MM.1S (cell line): ENCODE data around the gene LACTB.

ENCODE experiments used
- DNase-seq: peaks from one replicate; pipeline ENCODE4 v3.0.0-alpha.2; 2015
- H2AFZ ChIP-seq: fragments of 300-600 bp; sonication (generic); 2 replicates; pipeline ENCODE4 v1.6.0; 2016; ENCODE audit warnings: antibody characterized with exemption, low read length
- H3F3A ChIP-seq: fragments of 300-600 bp; sonication (generic); 2 replicates; pipeline ENCODE4 v1.6.1; 2016; ENCODE audit warnings: mild to moderate bottlenecking, antibody characterized with exemption, low read length, moderate library complexity, mixed read lengths; ENCODE audit not compliant: insufficient read depth
- H3K27ac ChIP-seq: fragments of 300-600 bp; sonication (generic); 2 replicates; pipeline ENCODE4 v1.5.1; 2016; ENCODE audit warnings: mild to moderate bottlenecking, low read length
- H3K27me3 ChIP-seq: fragments of 300-600 bp; sonication (generic); replicated peaks from 2 replicates; pipeline ENCODE4 v1.6.0; 2016; ENCODE audit warnings: low read length; ENCODE audit not compliant: insufficient read depth
- H3K36me3 ChIP-seq: fragments of 300-600 bp; sonication (generic); replicated peaks from 2 replicates; pipeline ENCODE4 v1.6.1; 2016; ENCODE audit warnings: mild to moderate bottlenecking, low read length, mixed read lengths; ENCODE audit not compliant: insufficient read depth
- H3K4me1 ChIP-seq: fragments of 300-600 bp; sonication (generic); 2 replicates; pipeline ENCODE4 v1.6.1; 2016; ENCODE audit warnings: low read length, mixed read lengths
- H3K4me2 ChIP-seq: fragments of 300-600 bp; sonication (generic); 2 replicates; pipeline ENCODE4 v1.6.0; 2016; ENCODE audit warnings: low read depth, low read length
- H3K4me3 ChIP-seq: fragments of 300-600 bp; sonication (generic); 2 replicates; pipeline ENCODE4 v1.5.1; 2016; ENCODE audit warnings: low read length, mixed read lengths
- H3K79me2 ChIP-seq: fragments of 300-600 bp; sonication (generic); 2 replicates; pipeline ENCODE4 v1.6.1; 2016; ENCODE audit warnings: mixed run types, low read length, mixed read lengths
- H3K9ac ChIP-seq: fragments of 300-600 bp; sonication (generic); 2 replicates; pipeline ENCODE4 v1.6.1; 2016; ENCODE audit warnings: low read length, mixed read lengths
- H3K9me2 ChIP-seq: fragments of 300-600 bp; sonication (generic); replicated peaks from 2 replicates; pipeline ENCODE4 v1.6.1; 2016; ENCODE audit warnings: mild to moderate bottlenecking, low read length, mixed read lengths; ENCODE audit not compliant: insufficient read depth
- H3K9me3 ChIP-seq: fragments of 300-600 bp; sonication (generic); replicated peaks from 2 replicates; pipeline ENCODE4 v1.6.1; 2016; ENCODE audit warnings: mild to moderate bottlenecking, low read length, mixed read lengths; ENCODE audit not compliant: insufficient read depth
- H4K20me1 ChIP-seq: fragments of 300-600 bp; sonication (generic); 2 replicates; pipeline ENCODE4 v1.6.1; 2016; ENCODE audit warnings: mild to moderate bottlenecking, low read length, moderate library complexity, mixed read lengths; ENCODE audit not compliant: insufficient read depth
- CTCF ChIP-seq: fragments of 300-600 bp; sonication (generic); IDR thresholded peaks from 2 replicates; pipeline ENCODE4 v1.5.1; 2016; ENCODE audit warnings: antibody characterized with exemption, low read length, mixed read lengths
- EZH2 ChIP-seq: fragments of 300-600 bp; sonication (generic); optimal IDR thresholded peaks from 2 replicates; pipeline ENCODE3; 2017; ENCODE audit warnings: low read depth, mild to moderate bottlenecking, antibody characterized with exemption, low read length, mixed read lengths
- EZH2phosphoT487 ChIP-seq: fragments of 300-600 bp; sonication (generic); IDR thresholded peaks from 2 replicates; pipeline ENCODE4 v1.6.1; 2018; ENCODE audit warnings: antibody characterized with exemption, low read length

LACTB gene

DNA sequence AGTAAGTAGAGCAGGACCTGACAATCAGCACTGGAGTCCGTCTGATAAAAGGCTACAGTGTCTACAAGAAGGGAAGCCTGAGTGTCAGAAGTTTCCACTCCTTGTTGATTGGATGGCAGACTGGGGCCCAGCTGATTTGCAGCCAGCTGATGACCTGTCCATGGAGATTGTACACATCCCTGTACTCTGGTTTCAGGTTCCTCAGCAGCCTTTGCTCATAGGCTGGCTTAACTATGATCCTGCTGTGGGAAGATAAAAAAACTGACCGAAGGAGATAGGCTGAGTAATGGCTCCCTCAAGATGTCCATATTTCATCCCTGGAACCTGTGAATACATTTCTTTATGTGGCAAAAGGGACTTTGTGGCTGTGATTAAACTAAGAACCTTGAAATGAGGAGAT, 11.7 kb upstream of the LACTB start:
- H3K27me3 ChIP-seq, result no peaks in the 10 kb centered on the region
- TF ChIP-seq CTCF (no peak), EZH2 (no peak)
- H3K9me3 ChIP-seq, result no peaks in the 10 kb centered on the region
- H3K9me2 ChIP-seq, result no peaks in the 10 kb centered on the region
- no peak for DNase-seq
- H3K79me2 ChIP-seq, result no peaks in the 10 kb centered on the region
- no peaks in the 10 kb centered on the region for H3F3A ChIP-seq
- H3K36me3 ChIP-seq, result no peaks in the 10 kb centered on the region
- H3K4me2 ChIP-seq, result no peak overlapping the region
- H3K27ac ChIP-seq, result no peak overlapping the region
- no peaks in the 10 kb centered on the region for H3K4me1 ChIP-seq
- H4K20me1 ChIP-seq, result no peaks in the 10 kb centered on the region
- no peak overlapping the region for H3K4me3 ChIP-seq
- H3K9ac ChIP-seq, result no peak overlapping the region
- no peak overlapping the region for H2AFZ ChIP-seq

- Histone ChIP-seq H3K27ac (no peak overlapping the region), H3K27me3 (no peaks in the 10 kb centered on the region)
Measured at GRCh38 chr15:63110428-63111026, 11.1 kb upstream of the LACTB start.

GRCh38 chr15:63111481-63111880, 10.2 kb upstream of the LACTB start:
- H3F3A ChIP-seq, result no peaks in the 10 kb centered on the region
- DNase-seq, result no peak
- no peaks in the 10 kb centered on the region for H4K20me1 ChIP-seq
- no peaks in the 10 kb centered on the region for H3K9me2 ChIP-seq
- no peaks in the 10 kb centered on the region for H3K4me1 ChIP-seq
- no peaks in the 10 kb centered on the region for H3K36me3 ChIP-seq
- H2AFZ ChIP-seq, result no peak overlapping the region
- TF ChIP-seq CTCF (no peak), EZH2 (no peak), EZH2phosphoT487 (no peak)
- H3K4me2 ChIP-seq, result no peak overlapping the region
- H3K4me3 ChIP-seq, result no peak overlapping the region
- no peak overlapping the region for H3K9ac ChIP-seq
- H3K27me3 ChIP-seq, result no peaks in the 10 kb centered on the region
- H3K27ac ChIP-seq, result no peak overlapping the region
- H3K9me3 ChIP-seq, result no peaks in the 10 kb centered on the region
- H3K79me2 ChIP-seq, result no peaks in the 10 kb centered on the region

More at GRCh38 chr15:63110428-63111026, 11.1 kb upstream of the LACTB start:
- Histone ChIP-seq H3K9me3 (no peaks in the 10 kb centered on the region), H3F3A (no peaks in the 10 kb centered on the region), H3K9ac (no peak overlapping the region), H2AFZ (no peak overlapping the region), H3K4me2 (no peak overlapping the region), H3K9me2 (no peaks in the 10 kb centered on the region), H3K36me3 (no peaks in the 10 kb centered on the region), H4K20me1 (no peaks in the 10 kb centered on the region), H3K4me1 (no peaks in the 10 kb centered on the region), H3K79me2 (no peaks in the 10 kb centered on the region), H3K4me3 (no peak overlapping the region)
- no peak for DNase-seq
- TF ChIP-seq EZH2, result no peak
- no peak for TF ChIP-seq EZH2phosphoT487

GRCh38 chr15:63112871-63113270, 8.8 kb upstream of the LACTB start:
- no peak overlapping the region for H3K4me2 ChIP-seq
- no peaks in the 10 kb centered on the region for H3K36me3 ChIP-seq
- no peaks in the 10 kb centered on the region for H3F3A ChIP-seq
- no peaks in the 10 kb centered on the region for H3K9me2 ChIP-seq
- DNase-seq, result no peak
- no peaks in the 10 kb centered on the region for H3K27me3 ChIP-seq
- TF ChIP-seq EZH2phosphoT487 (no peak), CTCF (no peak), EZH2 (no peak)
- no peaks in the 10 kb centered on the region for H3K9me3 ChIP-seq
- no peak overlapping the region for H3K4me3 ChIP-seq
- no peaks in the 10 kb centered on the region for H3K79me2 ChIP-seq
- H3K27ac ChIP-seq, result no peak overlapping the region
- no peak overlapping the region for H2AFZ ChIP-seq
- no peaks in the 10 kb centered on the region for H4K20me1 ChIP-seq
- no peak overlapping the region for H3K9ac ChIP-seq
- H3K4me1 ChIP-seq, result no peaks in the 10 kb centered on the region
